Measurements from ENCODE around the gene TPR.

DNA sequence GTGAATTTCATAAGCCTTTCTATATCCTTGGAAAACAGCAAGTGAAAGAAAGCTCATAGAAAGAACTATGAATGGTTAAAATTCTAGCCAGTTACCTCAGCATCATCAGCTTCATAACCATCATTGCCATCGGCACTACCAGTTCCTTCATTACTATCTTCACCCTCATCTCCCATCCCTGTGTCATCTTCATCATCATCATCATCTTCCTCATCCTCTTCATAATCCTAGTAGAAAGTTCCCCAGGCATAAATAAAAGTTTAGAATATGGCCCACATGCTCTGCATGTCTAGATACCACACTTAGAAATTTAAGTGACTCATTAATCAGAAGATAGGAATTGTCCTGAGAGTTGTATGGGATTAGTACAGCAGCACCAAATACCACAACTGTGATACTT is 49.0 kb downstream of the TPR start:
- TF ChIP-seq, protein P1, sequence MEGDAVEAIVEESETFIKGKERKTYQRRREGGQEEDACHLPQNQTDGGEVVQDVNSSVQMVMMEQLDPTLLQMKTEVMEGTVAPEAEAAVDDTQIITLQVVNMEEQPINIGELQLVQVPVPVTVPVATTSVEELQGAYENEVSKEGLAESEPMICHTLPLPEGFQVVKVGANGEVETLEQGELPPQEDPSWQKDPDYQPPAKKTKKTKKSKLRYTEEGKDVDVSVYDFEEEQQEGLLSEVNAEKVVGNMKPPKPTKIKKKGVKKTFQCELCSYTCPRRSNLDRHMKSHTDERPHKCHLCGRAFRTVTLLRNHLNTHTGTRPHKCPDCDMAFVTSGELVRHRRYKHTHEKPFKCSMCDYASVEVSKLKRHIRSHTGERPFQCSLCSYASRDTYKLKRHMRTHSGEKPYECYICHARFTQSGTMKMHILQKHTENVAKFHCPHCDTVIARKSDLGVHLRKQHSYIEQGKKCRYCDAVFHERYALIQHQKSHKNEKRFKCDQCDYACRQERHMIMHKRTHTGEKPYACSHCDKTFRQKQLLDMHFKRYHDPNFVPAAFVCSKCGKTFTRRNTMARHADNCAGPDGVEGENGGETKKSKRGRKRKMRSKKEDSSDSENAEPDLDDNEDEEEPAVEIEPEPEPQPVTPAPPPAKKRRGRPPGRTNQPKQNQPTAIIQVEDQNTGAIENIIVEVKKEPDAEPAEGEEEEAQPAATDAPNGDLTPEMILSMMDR (IDR thresholded peaks at IDR 0.05; ENCODE audit: borderline replicate concordance, extremely low read depth, low read length, poor library complexity, severe bottlenecking) = no peak
- no peak for TF ChIP-seq EZH2 (IDR thresholded peaks at IDR 0.05; ENCODE audit: borderline replicate concordance, low read depth, low read length, severe bottlenecking)
